Measurements from ENCODE around the gene SLC1A7.
"Not testable (repeated sequence)": the region's sequence is repeated elsewhere in the genome, so short reads cannot be mapped to it uniquely, and the experiment has no call there.

The SLC1A7 gene

DNA sequence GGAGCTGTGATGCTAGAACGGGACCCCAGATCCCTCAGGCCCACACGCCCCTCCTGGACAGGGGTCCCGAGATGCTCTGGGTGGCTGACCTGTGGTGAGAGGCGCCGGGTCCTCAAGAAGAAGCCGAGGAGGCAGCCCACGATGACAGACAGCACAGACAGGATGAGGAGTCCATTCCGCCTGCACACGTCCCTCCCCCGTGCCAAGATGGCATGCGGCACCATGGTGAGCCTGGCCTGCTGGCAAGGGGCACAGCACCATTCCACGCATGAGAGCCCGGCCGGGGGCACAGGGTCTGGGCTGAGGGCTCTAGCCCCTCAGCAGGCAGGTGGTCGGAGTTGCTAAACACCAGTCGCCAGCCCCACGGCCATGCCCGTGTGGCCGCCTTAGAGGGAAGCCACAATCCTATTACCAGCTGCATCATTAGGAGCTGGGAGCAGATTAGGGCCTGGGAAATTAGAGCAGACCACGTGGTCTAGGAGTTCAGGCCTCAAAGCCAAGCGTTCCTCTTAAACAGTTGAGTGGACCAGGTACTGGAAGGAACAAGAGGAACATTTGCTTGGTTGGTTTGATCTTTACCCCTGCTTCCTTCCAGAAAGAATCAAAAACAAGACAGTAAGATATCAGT lies at the start of gene SLC1A7:
Gene SLC1A7, minus strand, starts transcription at position 413 of the 628 bp plus-strand sequence. Its CDS starts 189 bp downstream, at position 224.
- no peak within 1 kb of the TSS for H3K4me3 ChIP-seq (ENCODE audit: low read length)
- TF ChIP-seq ZNF274 (IDR thresholded peaks at IDR 0.05; ENCODE audit: low read depth, low read length), result no peak

DNA sequence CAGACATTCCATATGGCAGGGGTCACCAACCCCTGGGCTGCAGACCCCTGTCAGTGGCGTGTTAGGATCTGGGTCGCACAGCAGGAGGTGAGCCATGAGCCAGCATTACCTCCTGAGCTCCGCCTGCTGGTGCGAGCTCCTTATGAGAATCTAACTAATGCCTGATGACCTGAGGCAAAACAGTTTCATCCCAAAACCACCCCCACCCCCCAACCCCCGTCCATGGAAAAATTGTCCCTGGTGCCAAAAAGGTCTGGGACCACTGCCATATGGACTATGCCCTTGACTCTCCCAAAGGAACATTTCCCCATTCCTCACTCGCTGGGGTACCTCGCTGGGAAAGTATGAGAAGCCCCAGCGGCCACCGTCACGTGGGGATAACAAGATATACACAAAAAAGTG lies 47.8 kb upstream of the SLC1A7 start:
- no peak for TF ChIP-seq ZNF274 (IDR thresholded peaks at IDR 0.05; ENCODE audit: low read depth, low read length)
- no peak overlapping the region for H3K4me3 ChIP-seq (ENCODE audit: low read length)

DNA sequence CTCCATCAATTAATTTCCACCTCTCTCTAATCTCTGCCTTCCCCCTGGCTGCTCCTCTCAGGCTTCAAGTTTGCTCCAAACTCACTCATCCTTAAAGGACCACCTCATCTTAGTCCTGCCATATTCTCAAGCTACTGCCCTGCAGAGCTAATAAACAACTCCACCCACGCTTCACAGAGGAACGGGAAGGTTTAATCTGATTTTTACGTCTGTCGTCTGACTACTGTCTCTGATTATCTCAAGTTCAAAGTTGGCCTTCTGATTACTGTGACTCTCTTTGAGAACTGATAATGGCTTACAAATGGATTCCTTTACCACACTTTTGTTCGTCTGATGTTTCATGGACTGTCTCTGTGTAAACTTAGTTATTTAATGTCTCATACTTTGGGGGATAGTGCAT lies 46.6 kb upstream of the SLC1A7 start:
- no peak overlapping the region for H3K4me3 ChIP-seq (ENCODE audit: low read length)
- TF ChIP-seq ZNF274 (IDR thresholded peaks at IDR 0.05; ENCODE audit: low read depth, low read length), result no peak

DNA sequence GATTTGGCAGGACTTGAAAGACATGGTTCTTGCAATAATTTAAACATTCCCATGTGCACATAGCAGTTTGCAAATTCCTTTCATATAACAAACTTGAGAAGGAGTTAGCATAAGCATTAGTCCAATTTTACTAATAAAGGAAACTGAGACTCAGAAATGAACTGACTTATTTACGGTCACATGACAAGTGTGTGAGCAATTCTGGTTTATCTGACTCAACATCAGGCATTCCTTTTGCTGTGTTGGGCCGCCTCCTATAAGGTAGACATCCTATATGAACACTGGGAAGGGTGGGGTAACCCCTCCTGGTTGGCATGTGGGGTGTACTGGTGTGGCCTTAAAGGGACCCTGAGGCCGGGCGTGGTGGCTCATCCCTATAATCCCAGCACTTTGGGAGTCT lies 45.7 kb upstream of the SLC1A7 start:
- no peak overlapping the region for H3K4me3 ChIP-seq (ENCODE audit: low read length)
- no peak for TF ChIP-seq ZNF274 (IDR thresholded peaks at IDR 0.05; ENCODE audit: low read depth, low read length)

DNA sequence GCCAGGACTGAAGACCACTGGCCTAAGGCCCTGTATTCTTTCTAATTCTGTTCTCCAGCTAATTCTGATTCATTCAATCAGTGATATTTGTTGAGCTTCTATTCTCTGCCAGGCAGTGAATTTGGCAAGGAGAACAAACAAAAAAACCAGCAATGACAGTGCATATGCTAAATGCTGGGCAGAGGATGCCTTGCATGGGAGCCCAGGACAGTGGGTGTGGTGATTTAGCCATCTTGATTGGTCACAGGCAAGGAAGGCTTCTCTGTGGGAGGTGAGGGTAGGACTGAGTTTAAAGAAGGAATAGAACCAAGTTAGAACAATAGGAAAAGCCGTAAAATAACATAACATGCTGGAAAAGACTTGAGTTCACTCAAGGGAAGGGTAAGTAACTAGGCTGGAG lies 45.0 kb upstream of the SLC1A7 start:
- H3K4me3 ChIP-seq (ENCODE audit: low read length), result no peak overlapping the region
- TF ChIP-seq ZNF274 (IDR thresholded peaks at IDR 0.05; ENCODE audit: low read depth, low read length), result no peak

DNA sequence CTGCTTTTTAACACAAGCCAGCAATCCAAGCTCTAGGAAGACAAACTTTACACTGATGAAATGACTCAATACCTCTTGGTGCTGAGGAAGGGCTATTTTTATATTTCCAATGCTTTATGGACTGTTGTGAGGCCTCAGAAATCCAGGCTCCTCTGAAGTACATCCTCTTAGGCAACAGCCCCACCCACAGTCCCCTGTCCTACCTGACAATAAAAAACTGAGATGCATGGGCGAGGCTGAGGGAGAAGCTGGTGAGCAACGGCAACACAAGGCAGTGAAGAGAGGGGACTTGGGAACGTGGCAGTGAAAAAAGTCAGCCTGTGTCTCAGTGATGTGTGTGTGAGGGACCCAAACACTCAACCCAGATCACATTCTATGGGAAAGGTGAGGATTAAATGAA lies 44.1 kb upstream of the SLC1A7 start:
- TF ChIP-seq ZNF274 (IDR thresholded peaks at IDR 0.05; ENCODE audit: low read depth, low read length), result no peak
- H3K4me3 ChIP-seq (ENCODE audit: low read length), result no peak overlapping the region

DNA sequence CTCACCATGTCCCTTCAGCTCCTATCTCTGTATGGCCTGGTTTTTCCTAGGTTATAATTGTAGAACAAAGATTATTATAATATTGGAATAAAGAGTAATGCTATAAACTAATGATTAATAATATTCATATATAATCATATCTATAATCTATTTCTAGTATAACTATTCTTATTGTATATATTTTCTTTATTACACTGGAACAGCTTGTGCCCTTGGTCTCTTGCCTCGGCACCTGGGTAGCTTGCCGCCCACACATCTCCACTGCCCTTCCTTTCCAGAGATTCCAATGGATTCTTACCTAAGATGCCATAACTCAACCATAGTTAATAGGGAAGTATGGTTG lies 43.5 kb upstream of the SLC1A7 start:
- not testable (repeated sequence) for H3K4me3 ChIP-seq (ENCODE audit: low read length)

DNA sequence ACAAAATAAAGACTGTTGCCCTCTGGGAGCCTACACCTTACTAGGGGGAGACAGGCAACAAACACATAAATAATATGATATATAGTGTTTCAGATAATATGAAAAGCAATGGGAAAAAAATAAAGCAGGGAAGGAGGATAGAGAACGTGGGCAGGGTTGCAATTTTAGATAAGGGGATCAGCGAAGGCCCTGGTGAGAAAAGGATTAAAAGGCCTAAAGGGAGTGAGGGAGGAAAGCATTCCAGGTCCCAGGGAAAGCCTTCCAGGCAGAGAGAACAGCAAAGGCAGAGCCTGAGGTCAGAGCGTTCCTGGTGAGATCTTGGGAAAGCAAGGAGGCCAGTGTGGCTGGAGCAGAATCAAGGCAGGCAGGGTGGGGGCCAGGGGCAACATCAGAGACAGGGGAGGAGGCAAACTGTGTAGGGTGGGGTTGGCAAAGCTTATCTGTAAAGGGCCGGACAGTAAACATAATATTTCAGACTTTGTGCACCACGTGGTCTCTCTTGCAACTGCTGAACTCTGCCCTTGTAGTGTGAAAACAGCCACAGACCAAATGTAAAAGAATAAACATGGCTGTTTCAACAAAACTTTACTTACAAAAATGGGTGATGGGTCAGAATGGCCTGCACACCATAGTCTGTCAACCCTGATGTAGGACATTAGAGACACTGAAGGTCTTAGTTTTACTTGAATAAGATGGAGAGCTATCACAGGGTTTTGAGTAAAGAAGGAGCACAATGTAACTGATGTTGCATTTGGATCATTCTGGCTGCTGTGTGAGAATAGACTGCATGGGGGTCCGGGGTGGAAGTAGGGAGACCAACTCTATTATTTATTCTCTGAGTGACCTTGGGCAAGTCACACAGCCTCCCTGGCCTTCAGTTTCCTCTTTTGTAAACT lies 40.9 kb upstream of the SLC1A7 start:
- no peak overlapping the region for H3K4me3 ChIP-seq (ENCODE audit: low read length)
- TF ChIP-seq ZNF274 (IDR thresholded peaks at IDR 0.05; ENCODE audit: low read depth, low read length), result no peak

DNA sequence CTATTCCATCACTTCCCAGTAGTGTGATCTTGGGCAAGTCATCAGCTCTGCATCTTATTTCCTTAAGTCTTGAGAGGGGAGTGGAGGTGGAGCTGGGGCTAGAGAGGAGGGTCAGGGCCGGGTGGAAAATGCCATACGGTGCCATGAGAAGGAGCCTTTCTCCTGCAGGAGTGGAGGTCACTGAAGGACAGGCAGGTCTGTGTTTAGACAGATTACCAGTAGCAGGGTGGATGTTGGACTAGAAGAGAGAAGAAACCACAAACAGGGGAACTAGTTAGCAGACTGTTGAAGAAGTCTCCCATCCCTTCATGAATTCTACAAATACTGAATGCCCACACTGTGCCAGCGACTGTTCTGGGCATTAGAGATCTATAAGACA lies 40.3 kb upstream of the SLC1A7 start:
- TF ChIP-seq ZNF274 (IDR thresholded peaks at IDR 0.05; ENCODE audit: low read depth, low read length), result no peak
- H3K4me3 ChIP-seq (ENCODE audit: low read length), result no peak overlapping the region

DNA sequence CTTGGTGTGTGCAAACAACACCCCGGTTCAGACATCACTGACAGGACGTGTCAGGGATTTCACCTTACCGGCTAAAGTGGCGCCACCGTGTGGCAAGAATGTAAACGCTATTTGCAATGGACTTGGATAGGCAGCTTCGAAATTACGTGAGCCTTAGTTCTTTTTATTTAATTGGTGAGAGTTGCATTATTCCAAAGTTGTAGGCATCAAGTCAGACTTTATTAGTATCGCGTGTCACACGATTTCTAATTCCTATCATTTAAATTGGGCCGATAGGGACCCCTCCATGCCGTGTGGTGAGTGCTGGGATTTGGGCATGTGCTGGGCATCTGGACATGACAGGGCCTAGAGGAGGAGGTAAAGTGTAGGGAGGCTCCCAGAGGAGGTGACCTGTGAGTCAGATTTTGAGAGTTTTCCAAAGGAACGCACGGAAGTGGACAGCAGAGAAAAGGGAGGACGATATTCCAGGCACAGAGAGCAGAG lies 39.7 kb upstream of the SLC1A7 start:
- no peak for TF ChIP-seq ZNF274 (IDR thresholded peaks at IDR 0.05; ENCODE audit: low read depth, low read length)
- no peak overlapping the region for H3K4me3 ChIP-seq (ENCODE audit: low read length)

DNA sequence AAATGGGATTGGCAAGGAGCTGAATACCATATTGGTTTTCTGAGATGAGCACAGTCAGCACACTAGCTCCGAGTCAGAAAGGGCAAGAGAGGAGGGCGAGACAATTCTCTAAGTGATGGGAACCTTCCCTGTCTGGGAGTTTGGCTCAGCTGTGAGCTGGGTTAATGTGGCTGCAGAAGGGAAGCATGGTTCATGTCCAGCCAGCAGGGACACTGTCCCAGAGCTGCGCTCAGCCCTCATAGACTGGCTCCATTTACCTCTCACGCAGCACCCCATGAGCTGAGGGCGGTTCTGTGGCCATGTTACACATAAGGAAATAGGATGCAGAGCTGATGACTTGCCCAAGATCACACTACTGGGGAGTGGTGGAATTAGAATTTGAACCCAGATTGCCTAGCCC lies 38.5 kb upstream of the SLC1A7 start:
- no peak for TF ChIP-seq ZNF274 (IDR thresholded peaks at IDR 0.05; ENCODE audit: low read depth, low read length)
- H3K4me3 ChIP-seq (ENCODE audit: low read length), result no peak overlapping the region

DNA sequence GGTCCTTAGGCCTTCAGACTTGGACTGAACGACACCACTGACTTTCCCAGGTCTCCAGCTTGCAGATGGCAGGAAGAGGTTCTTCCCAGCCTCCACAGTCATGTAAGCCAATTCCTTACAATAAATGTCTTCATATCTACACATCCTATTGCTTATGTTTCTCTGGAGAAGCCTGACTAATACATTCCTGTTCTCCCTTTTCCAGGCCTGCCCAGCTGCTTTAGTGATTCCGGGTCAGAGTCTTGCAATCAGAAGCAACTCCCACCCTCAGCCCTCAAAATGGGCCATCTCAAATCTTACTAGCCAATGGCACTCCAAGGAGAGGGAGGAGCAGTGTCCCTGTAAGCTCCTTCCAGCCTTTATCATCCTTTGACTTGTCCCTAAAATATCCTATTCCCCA lies 37.8 kb upstream of the SLC1A7 start:
- no peak for TF ChIP-seq ZNF274 (IDR thresholded peaks at IDR 0.05; ENCODE audit: low read depth, low read length)
- H3K4me3 ChIP-seq (ENCODE audit: low read length), result no peak overlapping the region

DNA sequence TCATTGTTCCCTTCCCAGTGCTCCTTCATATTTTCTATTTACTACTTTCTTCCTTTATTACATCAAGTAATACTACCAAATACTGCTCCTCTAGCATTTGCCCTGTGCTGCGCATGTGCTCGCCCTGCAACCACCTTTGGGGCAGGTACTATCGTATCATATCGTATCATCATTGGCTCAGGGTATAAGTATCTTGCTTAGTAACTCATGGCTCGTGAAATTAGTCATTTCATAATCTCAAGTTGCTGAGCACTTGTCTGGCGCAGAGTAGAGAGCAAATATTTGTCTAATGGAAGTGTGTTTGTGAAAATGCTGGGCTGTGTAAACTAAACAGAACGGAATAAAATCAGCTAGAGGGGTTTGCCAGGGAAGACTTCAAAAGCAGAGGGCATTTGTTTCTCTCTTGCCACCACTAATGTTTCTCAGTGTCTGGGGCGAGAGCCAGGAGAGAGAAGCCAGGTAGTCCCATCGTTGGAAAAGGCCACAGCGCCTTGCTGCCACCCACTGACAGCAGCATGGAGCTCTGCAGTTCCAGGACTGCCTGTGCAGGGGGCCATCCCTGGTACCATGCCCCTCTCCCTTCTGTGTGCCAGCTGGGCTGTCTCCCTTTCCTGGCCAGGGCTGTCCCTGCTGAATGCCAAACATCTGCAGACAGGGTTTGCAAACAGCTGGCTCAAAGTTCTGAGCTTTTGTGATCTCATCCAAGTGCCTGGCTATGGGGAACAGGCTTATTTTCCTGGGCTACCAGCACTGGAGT lies 34.2 kb upstream of the SLC1A7 start:
- TF ChIP-seq ZNF274 (IDR thresholded peaks at IDR 0.05; ENCODE audit: low read depth, low read length), result no peak
- H3K4me3 ChIP-seq (ENCODE audit: low read length), result no peak overlapping the region

DNA sequence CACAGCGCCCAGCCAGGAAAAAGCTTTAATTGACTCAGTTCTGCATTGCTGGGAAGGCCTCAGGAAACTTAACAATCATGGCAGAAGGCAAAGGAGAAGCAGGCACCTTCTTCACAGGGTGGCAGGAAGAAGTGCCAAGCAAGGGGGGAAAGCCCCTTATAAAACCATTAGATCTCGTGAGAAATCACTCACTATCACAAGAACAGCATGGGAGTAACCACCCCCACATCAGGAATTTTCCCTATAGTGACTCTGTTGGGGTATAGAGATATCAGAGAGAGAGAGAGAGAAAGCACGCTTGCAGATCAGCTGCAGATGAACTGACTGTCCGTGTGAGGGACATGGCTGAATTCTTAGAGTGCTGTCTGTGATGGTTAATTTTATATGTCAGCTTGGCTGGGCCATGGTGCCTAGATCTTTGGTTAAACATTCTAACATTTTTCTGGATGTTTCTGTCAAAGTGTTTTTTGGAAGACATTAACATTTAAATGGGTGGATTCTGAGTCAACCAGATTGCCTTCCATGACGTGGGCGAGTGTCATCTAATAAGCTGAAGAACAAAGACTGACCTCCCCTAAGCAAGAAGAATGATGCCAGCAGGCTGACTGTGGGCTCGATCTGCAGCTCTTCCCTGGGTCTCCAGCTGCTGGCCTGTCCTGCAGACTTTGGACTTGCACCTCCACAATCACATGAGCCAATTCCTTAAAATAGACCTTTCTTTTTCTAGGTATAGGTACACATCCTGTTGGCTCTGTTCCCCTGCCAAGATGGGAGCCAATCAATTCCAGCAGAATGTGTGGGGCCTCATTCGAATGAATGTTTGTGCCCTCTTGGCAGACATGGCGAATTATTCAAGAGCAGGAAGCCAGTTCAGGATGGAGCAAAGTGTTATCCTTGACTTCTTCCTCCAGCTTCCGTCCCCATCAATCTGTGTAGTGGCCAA lies 32.8 kb upstream of the SLC1A7 start:
- no peak for TF ChIP-seq ZNF274 (IDR thresholded peaks at IDR 0.05; ENCODE audit: low read depth, low read length)
- no peak overlapping the region for H3K4me3 ChIP-seq (ENCODE audit: low read length)

All from GM08714 (cell line).